ENCODE data around the gene FAM20C. TPM values are rescaled to one million over a fixed set of nuclear protein-coding genes. Genes with fewer than 3 reads are reported as not detected.
A peak's percentile ranks its signal among the peaks of the same experiment; 100 is the strongest.

FAM20C gene
- total RNA-seq (34.5 and 44.4 TPM in 2 replicates), polyA plus RNA-seq (14.2 and 17.4 TPM in 2 replicates), polyA minus RNA-seq (12.8 and 20.3 TPM in 2 replicates), Bru-seq, nascent RNA (percentile 49 among the genes with signal in this experiment), BruChase-seq, experiment 1, labeled RNA remaining after a 6-hour chase (percentile 75 among the genes with signal in this experiment), BruChase-seq, experiment 2, labeled RNA remaining after a 2-hour chase (percentile 68 among the genes with signal in this experiment)
- polyA plus RNA-seq (2011; cell fraction: cytosol; rRNA removed), result 13.4 and 17.6 TPM in 2 replicates
- polyA plus RNA-seq (2011; cell fraction: nucleus; rRNA removed), result 13.3 and 13.8 TPM in 2 replicates
- polyA plus RNA-seq (2012), result 24.5 and 25.3 TPM in 2 replicates
- 7.0 TPM for polyA minus RNA-seq (2011; cell fraction: cytosol; rRNA and poly(A)+ RNA removed)
- 8.4 and 18.1 TPM in 2 replicates for polyA minus RNA-seq (2011; cell fraction: nucleus; rRNA and poly(A)+ RNA removed)
- long read RNA-seq, transcript FAM20C-201 (10 exons, 2,751 nt), result major isoform, 28 of 48 reads
- long read RNA-seq, partial matches to known transcripts, result 12 of 48 reads
- long read RNA-seq, other reads (novel, unspliced or antisense), result 8 of 48 reads

GRCh38 chr7:191981-192649 lies at the start of gene FAM20C:
Gene FAM20C, plus strand, starts transcription at chr7:192571. Its CDS starts 629 bp downstream, at chr7:193200.
- peak; percentile 52 for FAIRE-seq
- BruUV-seq (replicated peaks), result no TSS peak
- peak within 1 kb of the TSS; percentile 77 for H2AFZ ChIP-seq (ENCODE audit: low read depth, low read length)
- peak within 1 kb of the TSS; percentile 87 for H3K4me2 ChIP-seq (ENCODE audit: insufficient read depth, low read length)
- no peaks in the 10 kb centered on the region for H3K27me3 ChIP-seq (ENCODE audit: control insufficient read depth in 2 of 2, insufficient read depth in 2 of 2, low read length in 2 of 2)
- TF ChIP-seq MAX (IDR thresholded peaks at IDR 0.05; ENCODE audit: insufficient read depth, insufficient read length) (no peak), FOS (IDR thresholded peaks at IDR 0.05; ENCODE audit: borderline replicate concordance, insufficient read depth, low read length) (no peak), GATA2 (IDR thresholded peaks at IDR 0.05; ENCODE audit: insufficient read depth, insufficient read length, low read depth, low read length) (no peak), EZH2 (IDR thresholded peaks at IDR 0.05; ENCODE audit: borderline replicate concordance, low read depth, low read length, severe bottlenecking) (no peak), POLR2A (IDR thresholded peaks at IDR 0.05; ENCODE audit: low read depth, low read length) (no peak), CTCF (IDR thresholded peaks at IDR 0.05; ENCODE audit: extremely low read depth in 1 of 2, insufficient read depth in 1 of 2, low read depth in 1 of 2, low read length in 2 of 2) (no peak), MYC (IDR thresholded peaks at IDR 0.05; ENCODE audit: low read depth, low read length) (no peak), JUN (IDR thresholded peaks at IDR 0.05; ENCODE audit: borderline replicate concordance, insufficient read depth, insufficient read length, low read depth) (no peak), POLR2AphosphoS5 (IDR thresholded peaks at IDR 0.05; ENCODE audit: insufficient read depth, low read depth, low read length) (no peak)
- H3K36me3 ChIP-seq (ENCODE audit: control insufficient read depth in 2 of 2, extremely low read depth in 1 of 2, insufficient read depth in 2 of 2, low read length in 2 of 2), result peaks cover 0 to 11% of the 10 kb centered on the region in 2 experiments
- H3K79me2 ChIP-seq (ENCODE audit: control insufficient read depth, insufficient read depth, low read length), result peaks cover 35% of the 10 kb centered on the region
- H3K9me1 ChIP-seq (replicated peaks; ENCODE audit: control insufficient read depth, extremely low read depth, insufficient read depth, low read length), result no peaks in the 10 kb centered on the region
- H3K4me3 ChIP-seq (replicated peaks in 1 of 3; ENCODE audit: insufficient read depth in 1 of 3, low read depth in 1 of 3, low read length in 3 of 3), result peak within 1 kb of the TSS; percentile 61 to 94 (median 80)
- dilution Hi-C loops (cut with MboI; ENCODE audit: extremely low pct_ligation_motif_present, low sequenced_read_pairs) (no loop called here), intact Hi-C loops (cut with micrococcal nuclease) (loop anchor here (2.0 kb wide), 1 partner anchor 43 kb away; no protein-coding TSS in a partner anchor)
- H3K27ac ChIP-seq (ENCODE audit: insufficient read depth, low read depth, low read length), result peak within 1 kb of the TSS; percentile 18
- no peaks in the 10 kb centered on the region for H3K9me3 ChIP-seq (replicated peaks; ENCODE audit: control insufficient read depth, insufficient read depth, low read length)
- no peaks in the 10 kb centered on the region for H4K20me1 ChIP-seq (replicated peaks; ENCODE audit: control insufficient read depth, extremely low read depth, insufficient read depth, low read length)
- peak; percentile 75 for DNase-seq (ENCODE audit: low read depth, low spot score)
- ChIA-PET CTCF (interaction anchor here (0.7 to 3.7 kb wide), 11 partner anchors 8 to 130 kb away, joined by 3 to 20 read pairs (median 4); no protein-coding TSS in a partner anchor), POLR2A (interaction anchor here (0.7 to 0.9 kb wide), 2 partner anchors 12 to 23 kb away, joined by 3 read pairs; no protein-coding TSS in a partner anchor)
- peak within 1 kb of the TSS; percentile 28 for H3K9ac ChIP-seq (replicated peaks; ENCODE audit: extremely low read depth, insufficient read depth, low read length)
- peaks cover 15% of the 10 kb centered on the region for H3K4me1 ChIP-seq (ENCODE audit: control insufficient read depth, extremely low read depth, insufficient read depth, low read length)
